Mucosa of rectum (tissue), 2 donors: Measurements from ENCODE around the gene RNF224.
A peak's percentile ranks its signal among the peaks of the same experiment; 100 is the strongest.
"Not testable (repeated sequence)": the region's sequence is repeated elsewhere in the genome, so short reads cannot be mapped to it uniquely, and the experiment has no call there.

ENCODE experiments used
- H3K27ac ChIP-seq, 2 donors: one replicate each; pipeline ENCODE4 v1.7.0; 2013; ENCODE audit warnings: inconsistent platforms in 2 of 2, low read depth in 2 of 2, low read length in 2 of 2
- H3K27me3 ChIP-seq, 2 donors: one replicate each; pipeline ENCODE4 v1.7.0; 2013; ENCODE audit warnings: low read length in 2 of 2; ENCODE audit not compliant: control insufficient read depth in 2 of 2, insufficient read depth in 2 of 2
- H3K36me3 ChIP-seq, 2 donors: one replicate each; pipeline ENCODE4 v1.7.0; 2013; ENCODE audit warnings: low read length in 2 of 2; ENCODE audit not compliant: control insufficient read depth in 2 of 2, insufficient read depth in 2 of 2
- H3K4me1 ChIP-seq, 2 donors: one replicate each; pipeline ENCODE4 v1.7.0; 2013; ENCODE audit warnings: low read length in 2 of 2, mild to moderate bottlenecking in 1 of 2; ENCODE audit not compliant: control insufficient read depth in 2 of 2, insufficient read depth in 2 of 2
- H3K4me3 ChIP-seq, 2 donors: one replicate each; pipeline ENCODE4 v1.7.0; 2013; ENCODE audit warnings: low read length in 2 of 2
- H3K9ac ChIP-seq, 2 donors: one replicate each; pipeline ENCODE4 v1.7.0; 2013; ENCODE audit warnings: low read length in 2 of 2, low read depth in 1 of 2, mild to moderate bottlenecking in 1 of 2
- H3K9me3 ChIP-seq, 2 donors: one replicate each; pipeline ENCODE4 v1.7.0; 2013; ENCODE audit warnings: low read length in 2 of 2; ENCODE audit not compliant: control insufficient read depth in 2 of 2
- donor health status: healthy.
- donor health status: Normal muscosa, but diverticular disease.

Gene RNF224

GRCh38 chr9:137241490-137242268 lies 14.4 kb downstream of the RNF224 start:
- H3K27ac ChIP-seq, result peak overlapping the region; percentile 92 to 95
- peaks cover 47 to 58% of the 10 kb centered on the region in 2 donors for H3K4me1 ChIP-seq
- no peaks in the 10 kb centered on the region for H3K27me3 ChIP-seq
- peak overlapping the region; percentile 75 to 85 for H3K4me3 ChIP-seq
- H3K9me3 ChIP-seq, result no peaks in the 10 kb centered on the region
- H3K36me3 ChIP-seq, result peaks cover 14 to 19% of the 10 kb centered on the region in 2 donors
- H3K9ac ChIP-seq, result peak overlapping the region; percentile 72 to 93

- H3K9me3 ChIP-seq, result no peaks in the 10 kb centered on the region
- peak overlapping the region; percentile 72 to 93 for H3K9ac ChIP-seq
- H3K4me3 ChIP-seq, result peak overlapping the region; percentile 75 to 85
- peaks cover 38 to 49% of the 10 kb centered on the region in 2 donors for H3K4me1 ChIP-seq
- peak overlapping the region; percentile 92 to 94 for H3K27ac ChIP-seq
- H3K36me3 ChIP-seq, result peaks cover 14 to 19% of the 10 kb centered on the region in 2 donors
- H3K27me3 ChIP-seq, result no peaks in the 10 kb centered on the region
These were observed 15.2 kb downstream of the RNF224 start for GRCh38 chr9:137242269-137243203.

GRCh38 chr9:137243266-137243625 lies 15.9 kb downstream of the RNF224 start:
- Histone ChIP-seq H3K4me3 (peak overlapping the region in 1 of 2 donors; percentile 85), H3K36me3 (peaks cover 14 to 19% of the 10 kb centered on the region in 2 donors), H3K4me1 (peaks cover 31 to 42% of the 10 kb centered on the region in 2 donors)
- H3K27me3 ChIP-seq, H3K9me3 ChIP-seq, H3K27ac ChIP-seq, H3K9ac ChIP-seq: not testable (repeated sequence)

GRCh38 chr9:137243626-137244485 lies 16.6 kb downstream of the RNF224 start:
- Histone ChIP-seq H3K4me3 (no peak overlapping the region), H3K36me3 (peaks cover 14 to 19% of the 10 kb centered on the region in 2 donors), H3K27me3 (no peaks in the 10 kb centered on the region), H3K27ac (no peak overlapping the region), H3K9ac (no peak overlapping the region), H3K9me3 (no peaks in the 10 kb centered on the region), H3K4me1 (peaks cover 25 to 36% of the 10 kb centered on the region in 2 donors)

GRCh38 chr9:137244486-137245449 lies 17.5 kb downstream of the RNF224 start:
- Histone ChIP-seq H3K36me3 (peaks cover 14 to 19% of the 10 kb centered on the region in 2 donors), H3K4me3 (no peak overlapping the region), H3K4me1 (peaks cover 21 to 31% of the 10 kb centered on the region in 2 donors), H3K9me3 (no peaks in the 10 kb centered on the region), H3K27me3 (no peaks in the 10 kb centered on the region), H3K9ac (no peak overlapping the region), H3K27ac (no peak overlapping the region)

GRCh38 chr9:137245450-137246421 lies 18.4 kb downstream of the RNF224 start:
- no peak overlapping the region for H3K4me3 ChIP-seq
- H3K4me1 ChIP-seq, result peaks cover 21 to 25% of the 10 kb centered on the region in 2 donors
- H3K9ac ChIP-seq, result no peak overlapping the region
- H3K27ac ChIP-seq, result no peak overlapping the region
- no peaks in the 10 kb centered on the region for H3K9me3 ChIP-seq
- peaks cover 14 to 19% of the 10 kb centered on the region in 2 donors for H3K36me3 ChIP-seq
- H3K27me3 ChIP-seq, result no peaks in the 10 kb centered on the region

GRCh38 chr9:137247135-137247915 lies 20.0 kb downstream of the RNF224 start:
- Histone ChIP-seq H3K9me3 (no peaks in the 10 kb centered on the region), H3K9ac (no peak overlapping the region), H3K4me1 (peaks cover 16 to 20% of the 10 kb centered on the region in 2 donors), H3K27ac (no peak overlapping the region), H3K4me3 (no peak overlapping the region), H3K27me3 (no peaks in the 10 kb centered on the region), H3K36me3 (peaks cover 14 to 15% of the 10 kb centered on the region in 2 donors)

GRCh38 chr9:137247916-137248175 lies 20.5 kb downstream of the RNF224 start:
- Histone ChIP-seq H3K36me3 (peaks cover 10 to 11% of the 10 kb centered on the region in 2 donors), H3K4me1 (peaks cover 11 to 15% of the 10 kb centered on the region in 2 donors), H3K27ac (no peak overlapping the region)

More at GRCh38 chr9:137247916-137248175, 20.5 kb downstream of the RNF224 start:
- Histone ChIP-seq H3K4me3 (no peak overlapping the region), H3K9me3 (no peaks in the 10 kb centered on the region), H3K27me3 (no peaks in the 10 kb centered on the region), H3K9ac (no peak overlapping the region)
